H9 (cell line): Measurements from ENCODE around the gene EEF1AKMT2. TPM values are rescaled to one million over a fixed set of nuclear protein-coding genes. Genes with fewer than 3 reads are reported as not detected.

ENCODE experiments used
- DNase-seq: peaks from one replicate; pipeline ENCODE4 v3.0.0-alpha.2; 2017
- H2AFZ ChIP-seq: one replicate; pipeline ENCODE4 v1.6.1; 2013; ENCODE audit warnings: mild to moderate bottlenecking, low read length, control low read depth, moderate library complexity
- H2AK5ac ChIP-seq: 2 replicates; pipeline ENCODE4 v1.6.1; 2013; ENCODE audit warnings: low read length, control low read depth, mixed read lengths; ENCODE audit not compliant: insufficient read length
- H2BK120ac ChIP-seq: one replicate; pipeline ENCODE4 v1.6.1; 2013; ENCODE audit warnings: low read depth, mild to moderate bottlenecking, low read length, control low read depth, inconsistent platforms; ENCODE audit not compliant: poor library complexity, severe bottlenecking
- H2BK12ac ChIP-seq: 2 replicates; pipeline ENCODE4 v1.6.1; 2013; ENCODE audit warnings: low read length, control low read depth, mixed read lengths, low read depth; ENCODE audit not compliant: insufficient read length
- H2BK15ac ChIP-seq: 2 replicates; pipeline ENCODE4 v1.6.1; 2013; ENCODE audit warnings: low read depth, low read length, control low read depth
- H2BK20ac ChIP-seq: one replicate; pipeline ENCODE4 v1.6.1; 2013; ENCODE audit warnings: low read depth, mild to moderate bottlenecking, low read length, control low read depth, inconsistent platforms; ENCODE audit not compliant: poor library complexity, severe bottlenecking
- H2BK5ac ChIP-seq: 2 replicates; pipeline ENCODE4 v1.6.1; 2013; ENCODE audit warnings: low read length, control low read depth, mixed read lengths; ENCODE audit not compliant: insufficient read length
- H3K14ac ChIP-seq: 2 replicates; pipeline ENCODE4 v1.6.1; 2013; ENCODE audit warnings: low read length, control low read depth; ENCODE audit not compliant: insufficient read depth
- H3K18ac ChIP-seq: 2 replicates; pipeline ENCODE4 v1.6.1; 2013; ENCODE audit warnings: low read depth, mild to moderate bottlenecking, mixed read lengths, low read length, control low read depth; ENCODE audit not compliant: insufficient read length
- H3K23ac ChIP-seq: 2 replicates; pipeline ENCODE4 v1.6.1; 2013; ENCODE audit warnings: low read length, control low read depth, mixed read lengths, low read depth; ENCODE audit not compliant: insufficient read length
- H3K23me2 ChIP-seq: 2 replicates; pipeline ENCODE4 v1.6.1; 2013; ENCODE audit warnings: low read depth, mild to moderate bottlenecking, mixed read lengths, low read length, control low read depth; ENCODE audit not compliant: insufficient read length, poor library complexity, severe bottlenecking
- H3K27ac ChIP-seq: 2 replicates; pipeline ENCODE4 v1.5.1; 2013; ENCODE audit warnings: low read length, control low read depth, mixed read lengths, low read depth; ENCODE audit not compliant: insufficient read length
- H3K27me3 ChIP-seq: 2 replicates; pipeline ENCODE4 v1.6.1; 2013; ENCODE audit warnings: low read length, control low read depth, inconsistent platforms; ENCODE audit not compliant: insufficient read depth
- H3K4ac ChIP-seq: 2 replicates; pipeline ENCODE4 v1.6.1; 2013; ENCODE audit warnings: low read depth, mild to moderate bottlenecking, control low read depth, inconsistent platforms, low read length, moderate library complexity
- H3K4me1 ChIP-seq: 2 replicates; pipeline ENCODE4 v1.6.1; 2013; ENCODE audit warnings: low read length, control low read depth, inconsistent platforms; ENCODE audit not compliant: insufficient read depth
- H3K4me2 ChIP-seq: 2 replicates; pipeline ENCODE4 v1.6.1; 2013; ENCODE audit warnings: low read length, control low read depth, mixed read lengths; ENCODE audit not compliant: insufficient read length, insufficient read depth
- H3K56ac ChIP-seq: 2 replicates; pipeline ENCODE4 v1.6.1; 2013; ENCODE audit warnings: low read depth, mild to moderate bottlenecking, mixed read lengths, low read length, control low read depth; ENCODE audit not compliant: insufficient read length
- H3K79me1 ChIP-seq: 2 replicates; pipeline ENCODE4 v1.6.1; 2013; ENCODE audit warnings: low read depth, mild to moderate bottlenecking, moderate library complexity, low read length, control low read depth, inconsistent platforms; ENCODE audit not compliant: insufficient read depth, poor library complexity, severe bottlenecking
- H3K79me2 ChIP-seq: 2 replicates; pipeline ENCODE4 v1.6.1; 2013; ENCODE audit warnings: low read length, control low read depth, inconsistent platforms; ENCODE audit not compliant: insufficient read depth
- H3K9ac ChIP-seq: 2 replicates; pipeline ENCODE4 v1.6.1; 2013; ENCODE audit warnings: low read length, control low read depth, mixed read lengths; ENCODE audit not compliant: insufficient read length; ENCODE audit errors: extremely low read depth
- H3K9me3 ChIP-seq: one replicate; pipeline ENCODE4 v1.6.1; 2013; ENCODE audit warnings: low read depth, low read length, inconsistent platforms; ENCODE audit not compliant: control insufficient read depth
- H3T11ph ChIP-seq: one replicate; pipeline ENCODE4 v1.6.1; 2013; ENCODE audit warnings: mild to moderate bottlenecking, low read length, control low read depth, inconsistent platforms
- H4K20me1 ChIP-seq: one replicate; pipeline ENCODE4 v1.6.1; 2013; ENCODE audit not compliant: control insufficient read depth, insufficient read length, insufficient read depth
- H4K5ac ChIP-seq: 2 replicates; pipeline ENCODE4 v1.6.1; 2013; ENCODE audit warnings: low read depth, mild to moderate bottlenecking, mixed read lengths, low read length, control low read depth; ENCODE audit not compliant: insufficient read length
- H4K8ac ChIP-seq: replicated peaks from 2 replicates; pipeline ENCODE4 v1.6.1; 2013; ENCODE audit warnings: low read length, control low read depth, mixed read lengths, low read depth; ENCODE audit not compliant: insufficient read length
- H4K91ac ChIP-seq: 2 replicates; pipeline ENCODE4 v1.6.1; 2013; ENCODE audit warnings: low read depth, mild to moderate bottlenecking, moderate library complexity, mixed read lengths, low read length, control low read depth; ENCODE audit not compliant: insufficient read length
- H3K27ac Mint-ChIP-seq, 3 experiments: 2 replicates in 2 of 3; 3 replicates in 1 of 3; pipeline ENCODE4 v1.8.0; 2020 to 2021; ENCODE audit warnings: mixed read lengths in 3 of 3, mild to moderate bottlenecking in 1 of 3, moderate library complexity in 1 of 3
- H3K27me3 Mint-ChIP-seq: 2 replicates; pipeline ENCODE4 v1.8.0; 2021; ENCODE audit warnings: low read depth, mild to moderate bottlenecking, moderate library complexity, mixed read lengths
- H3K36me3 Mint-ChIP-seq, 3 experiments: 2 replicates in 2 of 3; 3 replicates in 1 of 3; pipeline ENCODE4 v1.8.0; 2020 to 2021; ENCODE audit warnings: low read depth in 3 of 3, mixed read lengths in 3 of 3; ENCODE audit not compliant: insufficient read depth in 1 of 3
- H3K4me1 Mint-ChIP-seq, 2 experiments: 2 replicates each; pipeline ENCODE4 v1.8.0; 2020; ENCODE audit warnings: mixed read lengths in 2 of 2
- H3K4me3 Mint-ChIP-seq, 2 experiments: 2 replicates in 1 of 2; 3 replicates in 1 of 2; pipeline ENCODE4 v1.8.0; 2020 to 2021; ENCODE audit warnings: mild to moderate bottlenecking in 2 of 2, mixed read lengths in 2 of 2, moderate library complexity in 1 of 2
- H3K9me3 Mint-ChIP-seq, 2 experiments: 2 replicates in 1 of 2; 3 replicates in 1 of 2; pipeline ENCODE4 v1.8.0; 2020; ENCODE audit warnings: mild to moderate bottlenecking in 2 of 2, mixed read lengths in 2 of 2, moderate library complexity in 1 of 2
- WGBS: extraction: QIAGEN DNeasy Blood & Tissue Kit; methylation state at CpG from one replicate; pipeline ENCODE4 v1.1.7; 2013; ENCODE audit warnings: missing lambda C conversion rate, low lambda C conversion rate, mixed read lengths; ENCODE audit not compliant: insufficient read length; ENCODE audit errors: extremely low coverage; 5-methylcytosine and 5-hydroxymethylcytosine counted together
- total RNA-seq: library from RNA; stranded (reverse); gene quantifications from 2 replicates; pipeline ENCODE4 v1.2.1, GENCODE V29; 2021
- TF ChIP-seq, protein P1 (sequence below): fragments of 200-600 bp; sonication (generic); conservative IDR thresholded peaks from 3 replicates; pipeline ENCODE4 v1.8.0; 2021; ENCODE audit warnings: antibody characterized with exemption, mild to moderate bottlenecking

EEF1AKMT2 gene
- total RNA-seq, 1 experiment from 2014 or later: 19.0 TPM

DNA sequence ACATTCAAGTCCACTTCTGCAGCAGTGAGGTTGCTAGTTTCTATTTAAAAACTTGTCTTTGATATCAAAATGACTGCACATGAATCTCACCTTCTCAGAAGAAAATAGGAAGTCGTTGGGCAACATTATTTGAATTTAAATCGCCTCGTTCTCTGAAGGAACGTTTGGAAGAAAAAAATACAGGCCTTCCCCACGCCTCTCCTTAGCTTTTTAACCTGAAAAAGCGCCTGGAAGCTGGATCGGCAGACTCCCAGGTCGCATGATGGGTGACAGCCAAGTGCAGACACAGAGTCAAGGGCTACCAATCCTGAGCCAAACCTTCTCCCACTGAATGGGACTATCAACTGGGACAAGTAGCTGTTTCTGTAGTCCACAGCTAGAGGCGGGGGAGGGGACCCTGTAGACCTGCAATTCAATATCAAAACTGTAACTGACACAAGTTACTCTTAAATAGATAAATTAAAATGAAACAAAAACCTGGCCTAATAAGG, 49.7 kb downstream of the EEF1AKMT2 start:
- no peak overlapping the region for H2BK20ac ChIP-seq
- no peak overlapping the region for H3K27ac ChIP-seq
- no peaks in the 10 kb centered on the region for H3K9me3 Mint-ChIP-seq
- no peaks in the 10 kb centered on the region for H3K79me1 ChIP-seq
- no CpG with 5 or more reads among the region's 9 CpGs for WGBS
- no peak overlapping the region for H3K18ac ChIP-seq
- H4K5ac ChIP-seq: no peak overlapping the region
- H2AFZ ChIP-seq: no peak overlapping the region
- H3K27ac Mint-ChIP-seq: no peak overlapping the region
- no peak overlapping the region for H2BK120ac ChIP-seq
- peaks cover 65 to 68% of the 10 kb centered on the region in 2 experiments for H3K4me1 Mint-ChIP-seq
- no peaks in the 10 kb centered on the region for H3K9me3 ChIP-seq
- peaks cover 44% of the 10 kb centered on the region for H3K27me3 Mint-ChIP-seq
- no peaks in the 10 kb centered on the region for H4K20me1 ChIP-seq
- no peak overlapping the region for H3K4ac ChIP-seq
- H2BK12ac ChIP-seq: no peak overlapping the region
- H2BK15ac ChIP-seq: no peak overlapping the region
- no peaks in the 10 kb centered on the region; the same call in 1 of the 2 replicates for H3K79me2 ChIP-seq
- peak overlapping the region; percentile 88 to 95 for H3K4me3 Mint-ChIP-seq
- H3K4me2 ChIP-seq: peak overlapping the region; percentile 88
- H3T11ph ChIP-seq: no peak overlapping the region
- no peak overlapping the region for H4K91ac ChIP-seq
- DNase-seq: no peak
- no peak overlapping the region for H3K23ac ChIP-seq
- TF ChIP-seq, protein P1, sequence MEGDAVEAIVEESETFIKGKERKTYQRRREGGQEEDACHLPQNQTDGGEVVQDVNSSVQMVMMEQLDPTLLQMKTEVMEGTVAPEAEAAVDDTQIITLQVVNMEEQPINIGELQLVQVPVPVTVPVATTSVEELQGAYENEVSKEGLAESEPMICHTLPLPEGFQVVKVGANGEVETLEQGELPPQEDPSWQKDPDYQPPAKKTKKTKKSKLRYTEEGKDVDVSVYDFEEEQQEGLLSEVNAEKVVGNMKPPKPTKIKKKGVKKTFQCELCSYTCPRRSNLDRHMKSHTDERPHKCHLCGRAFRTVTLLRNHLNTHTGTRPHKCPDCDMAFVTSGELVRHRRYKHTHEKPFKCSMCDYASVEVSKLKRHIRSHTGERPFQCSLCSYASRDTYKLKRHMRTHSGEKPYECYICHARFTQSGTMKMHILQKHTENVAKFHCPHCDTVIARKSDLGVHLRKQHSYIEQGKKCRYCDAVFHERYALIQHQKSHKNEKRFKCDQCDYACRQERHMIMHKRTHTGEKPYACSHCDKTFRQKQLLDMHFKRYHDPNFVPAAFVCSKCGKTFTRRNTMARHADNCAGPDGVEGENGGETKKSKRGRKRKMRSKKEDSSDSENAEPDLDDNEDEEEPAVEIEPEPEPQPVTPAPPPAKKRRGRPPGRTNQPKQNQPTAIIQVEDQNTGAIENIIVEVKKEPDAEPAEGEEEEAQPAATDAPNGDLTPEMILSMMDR: no peak
- H3K56ac ChIP-seq: no peak overlapping the region
- H3K14ac ChIP-seq: no peak overlapping the region
- no peak overlapping the region for H2BK5ac ChIP-seq
- H2AK5ac ChIP-seq: no peak overlapping the region
- H3K27me3 ChIP-seq: peaks cover 6% of the 10 kb centered on the region; the same call in 1 of the 2 replicates
- no peak overlapping the region for H3K9ac ChIP-seq
- no peak overlapping the region for H4K8ac ChIP-seq
- H3K36me3 Mint-ChIP-seq: no peaks in the 10 kb centered on the region; a peak in 1 of 7 replicates
- H3K4me1 ChIP-seq: peaks cover 18% of the 10 kb centered on the region; the same call in 1 of the 2 replicates
- peaks cover 9% of the 10 kb centered on the region for H3K23me2 ChIP-seq
